Heart left ventricle (tissue), 13 donors: ENCODE results near the gene ZBTB20.

ENCODE experiments used
- POLR2A ChIP-seq, 2 donors: fragments of 450-650 bp; IDR thresholded peaks; one replicate each; pipeline ENCODE4 v1.6.1; 2017; ENCODE audit warnings: antibody characterized with exemption in 2 of 2, mild to moderate bottlenecking in 2 of 2, moderate library complexity in 2 of 2
- TF ChIP-seq, protein P1 (sequence below), 12 donors: fragments of 200-600 bp; sonication (generic) in 4 of 12; IDR thresholded peaks; one replicate each; pipeline versions ENCODE4 v1.5.0 to v1.8.0; 2018 to 2022; ENCODE audit warnings: antibody characterized with exemption in 12 of 12, mild to moderate bottlenecking in 5 of 12
- donor health status: ischemic (EF 13 %, LVEDD 7.1; RV severe dilation, severe dysfunction).
- donor health status: DM: no; HTN: yes; CAD: no.
- donor health status: DM: no; HTN: no; CAD: no.
- donor health status: ischemic (EF 25% LVEDD 6.9; RV normal size, moderate dysfunction).
- donor health status: ischemic (EF 25% LVEDD 5.7; RV mildly dilated, moderate dysfunction).
- donor health status: ischemic (EF 35%, LVEDD 5.7; RV mildly dilated, moderate dysfunction).
- donor health status: nonischemic (EF 11% LVEDD 7.7; RV severe dilation, severe dysfunction).
- donor health status: DM: yes; HTN: yes; CAD: no.
- donor health status: PGD.
- donor health status: ischemic (EF 29% LVEDD 5.4; RV normal size, mild dysfunction).
- donor health status: nonischemic (EF 23%, LVEDD 6.1; RV moderate dilation, normal function).

- TF ChIP-seq, protein P1, sequence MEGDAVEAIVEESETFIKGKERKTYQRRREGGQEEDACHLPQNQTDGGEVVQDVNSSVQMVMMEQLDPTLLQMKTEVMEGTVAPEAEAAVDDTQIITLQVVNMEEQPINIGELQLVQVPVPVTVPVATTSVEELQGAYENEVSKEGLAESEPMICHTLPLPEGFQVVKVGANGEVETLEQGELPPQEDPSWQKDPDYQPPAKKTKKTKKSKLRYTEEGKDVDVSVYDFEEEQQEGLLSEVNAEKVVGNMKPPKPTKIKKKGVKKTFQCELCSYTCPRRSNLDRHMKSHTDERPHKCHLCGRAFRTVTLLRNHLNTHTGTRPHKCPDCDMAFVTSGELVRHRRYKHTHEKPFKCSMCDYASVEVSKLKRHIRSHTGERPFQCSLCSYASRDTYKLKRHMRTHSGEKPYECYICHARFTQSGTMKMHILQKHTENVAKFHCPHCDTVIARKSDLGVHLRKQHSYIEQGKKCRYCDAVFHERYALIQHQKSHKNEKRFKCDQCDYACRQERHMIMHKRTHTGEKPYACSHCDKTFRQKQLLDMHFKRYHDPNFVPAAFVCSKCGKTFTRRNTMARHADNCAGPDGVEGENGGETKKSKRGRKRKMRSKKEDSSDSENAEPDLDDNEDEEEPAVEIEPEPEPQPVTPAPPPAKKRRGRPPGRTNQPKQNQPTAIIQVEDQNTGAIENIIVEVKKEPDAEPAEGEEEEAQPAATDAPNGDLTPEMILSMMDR (IDR thresholded peaks at IDR 0.05): no peak
- TF ChIP-seq POLR2A (IDR thresholded peaks at IDR 0.05): no peak
Measured at GRCh38 chr3:114796796-114797195, 350.3 kb downstream of the ZBTB20 start.
